WI38 (cell line): ENCODE results near the gene RAPGEF2.

Experiments used
- H3K4me3 ChIP-seq: 2 replicates; pipeline ENCODE4 v1.5.1; 2011; ENCODE audit warnings: low read depth, mild to moderate bottlenecking, control low read depth, low read length
- TF ChIP-seq, protein P1 (sequence below): IDR thresholded peaks from 2 replicates; pipeline ENCODE4 v1.5.1; 2012; ENCODE audit warnings: low read depth, mild to moderate bottlenecking, control low read depth, low read length

Gene RAPGEF2

DNA sequence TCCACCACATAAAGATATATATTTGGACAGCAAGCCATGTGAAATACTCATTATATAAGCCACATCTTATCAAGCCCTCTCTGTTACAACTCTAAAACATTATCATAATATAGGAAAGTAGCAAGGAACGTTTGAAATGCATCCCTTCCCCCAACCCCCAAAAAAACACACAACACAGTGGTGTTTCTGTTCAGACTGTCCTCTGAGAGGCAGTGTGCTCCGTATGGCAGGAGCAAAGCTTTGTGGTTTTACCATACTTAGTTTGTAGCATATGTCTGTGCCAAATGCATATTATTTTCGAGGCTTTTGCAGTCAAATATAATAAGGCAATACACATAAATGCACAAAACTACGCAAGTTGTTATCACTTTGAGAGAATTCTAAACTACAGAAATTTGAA lies 194.2 kb downstream of the RAPGEF2 start:
- TF ChIP-seq, protein P1, sequence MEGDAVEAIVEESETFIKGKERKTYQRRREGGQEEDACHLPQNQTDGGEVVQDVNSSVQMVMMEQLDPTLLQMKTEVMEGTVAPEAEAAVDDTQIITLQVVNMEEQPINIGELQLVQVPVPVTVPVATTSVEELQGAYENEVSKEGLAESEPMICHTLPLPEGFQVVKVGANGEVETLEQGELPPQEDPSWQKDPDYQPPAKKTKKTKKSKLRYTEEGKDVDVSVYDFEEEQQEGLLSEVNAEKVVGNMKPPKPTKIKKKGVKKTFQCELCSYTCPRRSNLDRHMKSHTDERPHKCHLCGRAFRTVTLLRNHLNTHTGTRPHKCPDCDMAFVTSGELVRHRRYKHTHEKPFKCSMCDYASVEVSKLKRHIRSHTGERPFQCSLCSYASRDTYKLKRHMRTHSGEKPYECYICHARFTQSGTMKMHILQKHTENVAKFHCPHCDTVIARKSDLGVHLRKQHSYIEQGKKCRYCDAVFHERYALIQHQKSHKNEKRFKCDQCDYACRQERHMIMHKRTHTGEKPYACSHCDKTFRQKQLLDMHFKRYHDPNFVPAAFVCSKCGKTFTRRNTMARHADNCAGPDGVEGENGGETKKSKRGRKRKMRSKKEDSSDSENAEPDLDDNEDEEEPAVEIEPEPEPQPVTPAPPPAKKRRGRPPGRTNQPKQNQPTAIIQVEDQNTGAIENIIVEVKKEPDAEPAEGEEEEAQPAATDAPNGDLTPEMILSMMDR, result no peak
- H3K4me3 ChIP-seq, result no peak overlapping the region

DNA sequence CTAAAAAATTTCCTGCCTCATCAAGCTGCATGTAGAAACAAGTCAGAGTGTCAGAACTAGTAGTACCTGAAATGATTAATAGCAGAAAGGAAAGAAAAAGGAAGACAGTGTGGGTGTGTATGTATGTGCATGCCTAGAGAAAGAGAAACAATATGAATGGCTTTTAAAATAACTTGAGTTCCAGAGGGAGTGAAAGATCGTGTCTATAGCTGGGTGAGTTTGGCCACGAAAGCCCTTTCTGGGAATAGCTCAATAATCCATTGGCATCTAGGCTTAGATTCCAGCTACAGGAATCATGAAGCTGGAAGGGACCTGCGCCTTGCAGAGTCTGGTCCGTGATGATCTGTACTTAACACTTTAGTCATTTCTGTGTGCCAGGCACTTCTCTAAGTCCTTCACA lies 195.6 kb downstream of the RAPGEF2 start:
- H3K4me3 ChIP-seq, result 0 out of 2 replicates have a peak overlapping the region, but pooled peaks have one; percentile 13
- TF ChIP-seq, protein P1, result no peak

DNA sequence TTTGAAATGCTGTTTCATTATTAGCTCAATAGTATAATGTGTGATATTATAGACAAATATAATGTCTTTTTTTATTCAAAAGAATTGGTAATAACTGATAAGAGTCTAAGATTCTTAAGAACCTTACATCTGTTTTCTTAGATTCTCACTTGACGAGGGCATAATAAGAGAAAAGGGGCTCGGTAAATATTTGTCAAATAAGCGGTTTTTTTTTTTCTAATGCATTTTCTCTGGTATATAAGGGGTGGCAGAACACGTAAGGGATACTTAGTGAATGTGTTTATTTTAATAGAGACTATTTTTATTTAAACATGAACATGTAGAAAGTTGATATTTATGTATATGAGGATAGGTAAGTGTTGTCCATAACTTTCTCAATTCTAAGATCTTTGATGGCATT lies 200.6 kb downstream of the RAPGEF2 start:
- TF ChIP-seq, protein P1, result no peak
- H3K4me3 ChIP-seq, result no peak overlapping the region

DNA sequence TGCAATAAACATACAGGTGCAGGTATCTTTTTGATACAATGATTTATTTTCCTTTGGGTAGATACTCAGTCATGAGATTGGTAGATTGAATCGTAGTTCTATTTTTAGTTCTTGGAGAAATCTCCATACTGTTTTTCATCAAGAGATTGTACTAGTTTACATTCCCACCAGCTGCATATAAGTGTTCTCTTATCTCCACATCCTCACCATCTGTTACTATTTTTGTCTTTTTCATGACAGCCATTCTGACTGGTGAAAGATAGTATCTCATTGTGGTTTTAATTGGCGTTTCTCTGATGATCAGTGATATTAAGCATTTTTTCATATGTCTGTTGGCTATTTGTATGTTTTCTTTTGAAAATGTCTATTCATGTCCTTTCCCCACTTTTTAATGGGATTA lies 202.2 kb downstream of the RAPGEF2 start:
- TF ChIP-seq, protein P1, result no peak
- H3K4me3 ChIP-seq, result no peak overlapping the region

DNA sequence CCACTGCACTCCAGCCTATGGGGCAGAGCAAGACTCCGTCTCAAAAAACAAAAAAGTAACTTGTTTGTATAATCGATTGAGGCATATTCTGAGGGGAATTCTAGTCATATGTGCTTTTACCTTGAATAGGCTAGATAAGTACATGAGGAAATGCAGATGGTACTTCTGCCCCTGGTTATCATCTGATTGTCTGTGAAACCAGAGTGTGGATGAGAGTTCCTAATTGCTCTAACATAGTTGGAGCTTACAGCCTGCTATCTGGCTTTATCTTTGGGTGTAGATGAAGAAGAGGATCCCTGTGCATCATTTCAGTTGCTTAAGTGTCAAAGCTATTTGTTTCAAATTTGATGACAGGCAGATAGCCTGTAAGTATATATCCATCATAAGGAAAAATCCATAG lies 205.1 kb downstream of the RAPGEF2 start:
- H3K4me3 ChIP-seq, result no peak overlapping the region
- TF ChIP-seq, protein P1, result no peak

DNA sequence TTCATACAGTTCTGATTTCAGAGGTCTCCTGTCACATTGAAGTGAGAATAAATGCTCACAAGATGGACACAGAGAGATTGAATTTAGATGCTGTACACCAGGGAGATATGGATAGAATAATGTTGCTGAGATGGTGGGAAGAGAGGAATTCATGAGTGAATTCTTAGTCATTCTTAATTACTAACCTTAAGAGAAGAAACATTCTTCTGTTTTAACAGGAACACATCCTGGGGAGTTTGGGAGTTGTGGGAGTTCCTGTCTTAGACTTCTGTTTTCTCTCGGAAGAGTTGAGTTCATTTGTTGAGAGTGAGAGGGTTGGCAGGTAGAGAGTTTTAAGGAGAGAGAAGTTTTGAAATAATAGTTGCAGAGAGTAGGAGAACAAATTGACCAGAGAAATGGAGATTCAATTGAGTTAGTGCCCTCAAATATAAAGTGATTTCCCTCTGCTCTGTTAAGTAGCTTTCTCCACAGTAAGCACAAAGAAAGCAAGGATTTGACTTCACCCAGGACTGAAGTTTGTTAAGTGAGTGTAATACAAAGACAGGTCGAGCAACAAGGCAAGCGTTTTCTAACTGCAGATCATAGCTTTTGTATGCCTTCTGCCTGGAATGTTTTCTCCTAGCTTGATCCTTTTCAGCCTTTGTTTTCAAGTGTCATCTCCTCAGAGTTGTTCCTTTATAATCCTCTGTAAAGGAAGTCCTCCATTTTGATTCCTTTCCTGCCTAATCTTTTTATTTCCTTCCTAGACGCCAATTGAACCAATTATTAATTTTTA lies 205.9 kb downstream of the RAPGEF2 start:
- TF ChIP-seq, protein P1, result no peak

DNA sequence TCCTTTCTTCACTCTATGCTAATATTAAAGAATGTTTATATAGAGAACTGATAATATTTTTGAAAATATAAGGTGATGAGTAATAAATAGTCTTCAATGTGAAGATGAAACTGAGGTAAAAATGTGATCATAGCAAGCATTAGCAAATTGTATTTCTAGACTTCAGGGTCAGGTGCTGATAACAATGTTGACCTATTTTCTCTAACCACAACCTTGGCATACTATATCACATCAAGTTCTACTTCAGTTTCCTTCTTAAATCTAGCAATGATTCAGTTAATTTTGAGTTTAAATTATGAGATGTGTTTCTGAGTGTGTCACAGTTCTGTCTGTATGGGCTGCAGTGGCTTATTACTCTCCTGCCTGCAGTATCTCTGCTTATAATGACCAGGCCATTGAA lies 209.4 kb downstream of the RAPGEF2 start:
- no peak overlapping the region for H3K4me3 ChIP-seq
- TF ChIP-seq, protein P1, result no peak

More for the DNA sequence above, 205.9 kb downstream of the RAPGEF2 start:
- no peak overlapping the region for H3K4me3 ChIP-seq
